Activated naive CD4-positive, alpha-beta T cell treated with anti-CD3 and anti-CD28 coated beads, Interleukin-2, amount 50 U/mL, for 24 hours (primary cell): ENCODE measurements around the gene EPDR1.
A peak's percentile ranks its signal among the peaks of the same experiment; 100 is the strongest.

ENCODE experiments used
- H3K27ac Mint-ChIP-seq: one replicate; pipeline ENCODE4 v1.8.0; 2021; ENCODE audit warnings: mild to moderate bottlenecking, mixed read lengths
- H3K27me3 Mint-ChIP-seq: one replicate; pipeline ENCODE4 v1.8.0; 2021; ENCODE audit warnings: mixed read lengths
- H3K36me3 Mint-ChIP-seq: one replicate; pipeline ENCODE4 v1.8.0; 2021; ENCODE audit warnings: mixed read lengths
- H3K4me1 Mint-ChIP-seq: one replicate; pipeline ENCODE4 v1.8.0; 2021; ENCODE audit warnings: mixed read lengths
- H3K4me3 Mint-ChIP-seq: one replicate; pipeline ENCODE4 v1.8.0; 2021; ENCODE audit warnings: mild to moderate bottlenecking, mixed read lengths
- H3K9me3 Mint-ChIP-seq: one replicate; pipeline ENCODE4 v1.8.0; 2021; ENCODE audit warnings: mixed read lengths

Gene EPDR1

GRCh38 chr7:37921876-37922275 lies 1.4 kb downstream of the EPDR1 start:
- no peaks in the 10 kb centered on the region for H3K9me3 Mint-ChIP-seq
- H3K36me3 Mint-ChIP-seq, result peaks cover 1% of the 10 kb centered on the region
- H3K4me1 Mint-ChIP-seq, result peaks cover 12% of the 10 kb centered on the region
- no peak overlapping the region for H3K27ac Mint-ChIP-seq
- H3K4me3 Mint-ChIP-seq, result peak overlapping the region; percentile 48
- peaks cover 44% of the 10 kb centered on the region for H3K27me3 Mint-ChIP-seq

GRCh38 chr7:37923996-37924395 lies 3.6 kb downstream of the EPDR1 start:
- Mint-ChIP-seq H3K27ac (no peak overlapping the region), H3K4me3 (no peak overlapping the region), H3K9me3 (no peaks in the 10 kb centered on the region), H3K27me3 (peaks cover 34% of the 10 kb centered on the region), H3K36me3 (peaks cover 1% of the 10 kb centered on the region), H3K4me1 (peaks cover 5% of the 10 kb centered on the region)

GRCh38 chr7:37924491-37925041 lies 4.1 kb downstream of the EPDR1 start:
- Mint-ChIP-seq H3K27me3 (peaks cover 29% of the 10 kb centered on the region), H3K9me3 (no peaks in the 10 kb centered on the region), H3K27ac (no peak overlapping the region), H3K4me3 (no peak overlapping the region), H3K36me3 (peaks cover 1% of the 10 kb centered on the region), H3K4me1 (peaks cover 5% of the 10 kb centered on the region)

- peaks cover 1% of the 10 kb centered on the region for H3K36me3 Mint-ChIP-seq
- no peaks in the 10 kb centered on the region for H3K4me1 Mint-ChIP-seq
- no peaks in the 10 kb centered on the region for H3K9me3 Mint-ChIP-seq
- H3K27ac Mint-ChIP-seq, result no peak overlapping the region
- H3K4me3 Mint-ChIP-seq, result no peak overlapping the region
- H3K27me3 Mint-ChIP-seq, result peaks cover 18% of the 10 kb centered on the region
Measured at GRCh38 chr7:37925620-37926019, 5.2 kb downstream of the EPDR1 start.

- peaks cover 1% of the 10 kb centered on the region for H3K36me3 Mint-ChIP-seq
- no peaks in the 10 kb centered on the region for H3K4me1 Mint-ChIP-seq
- no peak overlapping the region for H3K4me3 Mint-ChIP-seq
- no peak overlapping the region for H3K27ac Mint-ChIP-seq
- H3K27me3 Mint-ChIP-seq, result peaks cover 10% of the 10 kb centered on the region
- no peaks in the 10 kb centered on the region for H3K9me3 Mint-ChIP-seq
Measured at GRCh38 chr7:37927773-37928444, 7.5 kb downstream of the EPDR1 start.

- H3K27ac Mint-ChIP-seq, result no peak overlapping the region
- no peaks in the 10 kb centered on the region for H3K4me1 Mint-ChIP-seq
- peaks cover 4% of the 10 kb centered on the region for H3K27me3 Mint-ChIP-seq
- no peak overlapping the region for H3K4me3 Mint-ChIP-seq
- H3K9me3 Mint-ChIP-seq, result no peaks in the 10 kb centered on the region
- H3K36me3 Mint-ChIP-seq, result peaks cover 1% of the 10 kb centered on the region
Measured at GRCh38 chr7:37928878-37929277, 8.4 kb downstream of the EPDR1 start.

- Mint-ChIP-seq H3K27me3 (peaks cover 3% of the 10 kb centered on the region), H3K27ac (no peak overlapping the region), H3K36me3 (peaks cover 1% of the 10 kb centered on the region), H3K4me1 (no peaks in the 10 kb centered on the region), H3K4me3 (no peak overlapping the region), H3K9me3 (no peaks in the 10 kb centered on the region)
Measured at GRCh38 chr7:37930226-37930948, 9.9 kb downstream of the EPDR1 start.

- peaks cover 11% of the 10 kb centered on the region for H3K9me3 Mint-ChIP-seq
- H3K27me3 Mint-ChIP-seq, result peaks cover 1% of the 10 kb centered on the region
- no peak overlapping the region for H3K27ac Mint-ChIP-seq
- peaks cover 3% of the 10 kb centered on the region for H3K36me3 Mint-ChIP-seq
- H3K4me1 Mint-ChIP-seq, result no peaks in the 10 kb centered on the region
- no peak overlapping the region for H3K4me3 Mint-ChIP-seq
Measured at GRCh38 chr7:37932543-37932942, 12.1 kb downstream of the EPDR1 start.

GRCh38 chr7:37933018-37933566 lies 12.7 kb downstream of the EPDR1 start:
- Mint-ChIP-seq H3K4me1 (no peaks in the 10 kb centered on the region), H3K27ac (no peak overlapping the region), H3K9me3 (peaks cover 11% of the 10 kb centered on the region), H3K4me3 (no peak overlapping the region), H3K27me3 (peaks cover 1% of the 10 kb centered on the region), H3K36me3 (peaks cover 3% of the 10 kb centered on the region)

GRCh38 chr7:37942934-37943610 lies 22.6 kb downstream of the EPDR1 start:
- Mint-ChIP-seq H3K27ac (no peak overlapping the region), H3K4me1 (no peaks in the 10 kb centered on the region), H3K27me3 (no peaks in the 10 kb centered on the region), H3K4me3 (no peak overlapping the region), H3K9me3 (peaks cover 4% of the 10 kb centered on the region), H3K36me3 (no peaks in the 10 kb centered on the region)

- Mint-ChIP-seq H3K27ac (no peak overlapping the region), H3K9me3 (peaks cover 4% of the 10 kb centered on the region), H3K4me1 (no peaks in the 10 kb centered on the region), H3K36me3 (no peaks in the 10 kb centered on the region), H3K4me3 (no peak overlapping the region), H3K27me3 (no peaks in the 10 kb centered on the region)
Measured at GRCh38 chr7:37943905-37944736, 23.7 kb downstream of the EPDR1 start.

GRCh38 chr7:37944737-37945054 lies 24.3 kb downstream of the EPDR1 start:
- Mint-ChIP-seq H3K4me3 (no peak overlapping the region), H3K36me3 (no peaks in the 10 kb centered on the region), H3K27me3 (no peaks in the 10 kb centered on the region), H3K9me3 (peaks cover 4% of the 10 kb centered on the region), H3K27ac (no peak overlapping the region), H3K4me1 (no peaks in the 10 kb centered on the region)

- no peaks in the 10 kb centered on the region for H3K4me1 Mint-ChIP-seq
- no peaks in the 10 kb centered on the region for H3K9me3 Mint-ChIP-seq
- H3K27me3 Mint-ChIP-seq, result no peaks in the 10 kb centered on the region
- no peak overlapping the region for H3K4me3 Mint-ChIP-seq
- no peak overlapping the region for H3K27ac Mint-ChIP-seq
- H3K36me3 Mint-ChIP-seq, result no peaks in the 10 kb centered on the region
Measured at GRCh38 chr7:37945336-37945735, 24.9 kb downstream of the EPDR1 start.

- H3K9me3 Mint-ChIP-seq, result no peaks in the 10 kb centered on the region
- H3K4me3 Mint-ChIP-seq, result no peak overlapping the region
- H3K27me3 Mint-ChIP-seq, result no peaks in the 10 kb centered on the region
- H3K27ac Mint-ChIP-seq, result no peak overlapping the region
- H3K36me3 Mint-ChIP-seq, result no peaks in the 10 kb centered on the region
- H3K4me1 Mint-ChIP-seq, result no peaks in the 10 kb centered on the region
Measured at GRCh38 chr7:37947138-37947940, 26.9 kb downstream of the EPDR1 start.

GRCh38 chr7:37947941-37948210 lies 27.4 kb downstream of the EPDR1 start:
- H3K27me3 Mint-ChIP-seq, result no peaks in the 10 kb centered on the region
- no peaks in the 10 kb centered on the region for H3K9me3 Mint-ChIP-seq
- no peaks in the 10 kb centered on the region for H3K4me1 Mint-ChIP-seq
- H3K4me3 Mint-ChIP-seq, result no peak overlapping the region
- H3K27ac Mint-ChIP-seq, result no peak overlapping the region
- H3K36me3 Mint-ChIP-seq, result no peaks in the 10 kb centered on the region
